Measurements from ENCODE around the gene PRRT4.
A peak's percentile ranks its signal among the peaks of the same experiment; 100 is the strongest.

DNA sequence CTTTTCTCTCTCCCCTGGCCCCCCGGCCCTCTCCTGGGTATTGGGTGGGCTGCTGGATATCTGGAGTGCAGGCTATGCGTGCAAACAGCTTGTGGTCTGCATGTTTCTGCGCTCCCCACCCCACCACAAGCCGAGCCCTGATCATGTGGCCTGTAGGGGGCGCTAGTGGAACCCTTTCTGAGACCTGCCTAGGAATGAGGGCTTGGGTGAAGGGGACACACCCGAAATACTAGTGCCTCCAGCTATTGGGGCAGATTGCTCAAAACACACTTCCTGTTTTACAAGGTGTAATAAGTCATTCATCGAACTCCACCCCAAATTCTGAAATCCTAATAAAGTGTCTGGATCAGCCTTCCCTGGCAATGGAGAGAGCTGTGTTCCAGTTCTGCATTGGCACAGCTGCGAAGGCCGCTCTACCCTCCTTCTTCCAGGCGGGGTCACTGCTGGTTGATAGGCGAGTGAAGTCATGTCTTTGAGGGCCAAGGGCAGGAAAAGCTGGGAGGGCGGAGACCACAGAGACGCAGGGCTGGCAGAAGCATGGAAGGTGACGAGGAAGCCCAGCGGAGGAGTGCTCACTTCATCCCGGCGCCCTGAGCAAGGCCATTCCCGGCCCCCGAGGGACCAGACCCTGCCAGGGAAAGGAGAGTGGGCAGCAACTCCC, 19.8 kb upstream of the PRRT4 start:
- TF ChIP-seq CTCF (IDR thresholded peaks at IDR 0.05) (peak in 3 of 4 donors; percentile 24 to 35 (median 28)), POLR2A (IDR thresholded peaks at IDR 0.05) (no peak)

Data from right lobe of liver (tissue), 4 donors.